Hepatocyte (in vitro differentiated cells): ENCODE results near the gene FAM193A.

ENCODE experiments used
- EZH2 ChIP-seq: fragments of 200-600 bp; sonication (generic); IDR thresholded peaks from 2 replicates; pipeline ENCODE4 v1.6.1; 2016; ENCODE audit warnings: antibody characterized with exemption, mild to moderate bottlenecking, borderline replicate concordance
- EZH2phosphoT487 ChIP-seq: fragments of 200-600 bp; sonication (generic); IDR thresholded peaks from one replicate; pipeline ENCODE4 v1.6.1; 2018; ENCODE audit warnings: antibody characterized with exemption, mild to moderate bottlenecking, low read depth, moderate library complexity; ENCODE audit not compliant: unreplicated experiment, severe bottlenecking
- TF ChIP-seq, protein P1 (sequence below): fragments of 200-600 bp; sonication (generic); IDR thresholded peaks from 2 replicates; pipeline ENCODE4 v1.5.1; 2016; ENCODE audit warnings: antibody characterized with exemption, mild to moderate bottlenecking; ENCODE audit not compliant: poor library complexity

DNA sequence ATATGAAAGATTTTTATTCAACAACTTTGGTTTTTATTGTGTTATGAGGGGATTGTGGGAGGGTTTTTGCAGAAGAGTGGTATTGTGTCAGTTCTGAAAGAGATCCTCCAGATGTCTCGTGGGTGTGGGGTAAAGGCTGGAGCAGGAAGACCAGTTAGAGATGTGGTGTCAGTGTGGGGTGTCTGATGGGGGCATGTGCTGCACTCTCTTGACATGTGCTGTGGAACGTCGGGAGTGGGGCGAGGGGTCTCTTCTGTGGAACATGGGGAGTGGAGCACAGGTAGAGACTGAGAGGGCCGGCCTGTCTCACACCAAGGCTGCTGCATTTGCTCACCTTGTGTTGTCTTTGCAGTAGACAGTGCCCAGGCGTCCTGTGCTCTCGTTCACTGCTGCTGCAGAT lies 37.6 kb downstream of the FAM193A start:
- TF ChIP-seq, protein P1, sequence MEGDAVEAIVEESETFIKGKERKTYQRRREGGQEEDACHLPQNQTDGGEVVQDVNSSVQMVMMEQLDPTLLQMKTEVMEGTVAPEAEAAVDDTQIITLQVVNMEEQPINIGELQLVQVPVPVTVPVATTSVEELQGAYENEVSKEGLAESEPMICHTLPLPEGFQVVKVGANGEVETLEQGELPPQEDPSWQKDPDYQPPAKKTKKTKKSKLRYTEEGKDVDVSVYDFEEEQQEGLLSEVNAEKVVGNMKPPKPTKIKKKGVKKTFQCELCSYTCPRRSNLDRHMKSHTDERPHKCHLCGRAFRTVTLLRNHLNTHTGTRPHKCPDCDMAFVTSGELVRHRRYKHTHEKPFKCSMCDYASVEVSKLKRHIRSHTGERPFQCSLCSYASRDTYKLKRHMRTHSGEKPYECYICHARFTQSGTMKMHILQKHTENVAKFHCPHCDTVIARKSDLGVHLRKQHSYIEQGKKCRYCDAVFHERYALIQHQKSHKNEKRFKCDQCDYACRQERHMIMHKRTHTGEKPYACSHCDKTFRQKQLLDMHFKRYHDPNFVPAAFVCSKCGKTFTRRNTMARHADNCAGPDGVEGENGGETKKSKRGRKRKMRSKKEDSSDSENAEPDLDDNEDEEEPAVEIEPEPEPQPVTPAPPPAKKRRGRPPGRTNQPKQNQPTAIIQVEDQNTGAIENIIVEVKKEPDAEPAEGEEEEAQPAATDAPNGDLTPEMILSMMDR, result no peak
- no peak for TF ChIP-seq EZH2
- TF ChIP-seq EZH2phosphoT487, result no peak
